GM12872 (cell line): Measurements from ENCODE around the gene CAP2.
A peak's percentile ranks its signal among the peaks of the same experiment; 100 is the strongest.

Experiments
- TF ChIP-seq, protein P1 (sequence below): IDR thresholded peaks from 3 replicates; pipeline ENCODE4 v1.5.1; 2011; ENCODE audit warnings: low read depth, mild to moderate bottlenecking, low read length, moderate library complexity; ENCODE audit not compliant: insufficient read depth

The CAP2 gene

DNA sequence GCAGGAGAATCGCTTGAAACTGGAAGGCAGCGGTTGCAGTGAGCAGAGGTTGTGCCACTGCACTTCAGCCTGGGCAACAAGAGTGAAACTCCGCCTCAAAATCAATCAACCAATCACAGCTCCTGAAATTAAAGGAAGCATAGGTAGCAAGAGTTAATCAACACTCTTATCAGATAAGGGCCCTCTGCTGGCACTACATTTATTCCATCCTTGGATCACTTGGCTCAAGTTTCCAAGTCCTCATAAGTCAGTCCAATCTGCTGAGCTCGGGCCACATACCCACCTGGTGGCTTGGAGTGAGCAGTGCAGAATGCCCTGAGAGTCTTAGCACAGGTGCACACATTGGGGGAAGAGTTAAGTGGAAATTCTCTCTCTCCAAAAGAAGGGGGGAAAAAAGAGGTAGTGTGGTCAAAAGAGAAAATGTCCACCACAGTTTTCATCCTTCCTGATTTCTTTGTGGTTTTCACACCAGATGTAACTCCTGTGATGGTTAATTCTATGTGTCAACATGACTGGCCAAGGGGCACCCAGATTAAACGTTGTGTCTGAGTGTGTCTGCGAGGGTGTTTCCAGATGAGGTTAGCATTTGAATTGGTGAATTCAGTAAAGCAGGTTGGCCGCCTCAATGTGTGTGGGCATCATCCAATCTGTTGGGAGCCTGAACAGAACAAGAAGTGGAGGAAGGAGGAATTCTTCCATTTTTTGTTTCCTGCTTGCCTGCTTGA, 192.5 kb downstream of the CAP2 start:
- TF ChIP-seq, protein P1, sequence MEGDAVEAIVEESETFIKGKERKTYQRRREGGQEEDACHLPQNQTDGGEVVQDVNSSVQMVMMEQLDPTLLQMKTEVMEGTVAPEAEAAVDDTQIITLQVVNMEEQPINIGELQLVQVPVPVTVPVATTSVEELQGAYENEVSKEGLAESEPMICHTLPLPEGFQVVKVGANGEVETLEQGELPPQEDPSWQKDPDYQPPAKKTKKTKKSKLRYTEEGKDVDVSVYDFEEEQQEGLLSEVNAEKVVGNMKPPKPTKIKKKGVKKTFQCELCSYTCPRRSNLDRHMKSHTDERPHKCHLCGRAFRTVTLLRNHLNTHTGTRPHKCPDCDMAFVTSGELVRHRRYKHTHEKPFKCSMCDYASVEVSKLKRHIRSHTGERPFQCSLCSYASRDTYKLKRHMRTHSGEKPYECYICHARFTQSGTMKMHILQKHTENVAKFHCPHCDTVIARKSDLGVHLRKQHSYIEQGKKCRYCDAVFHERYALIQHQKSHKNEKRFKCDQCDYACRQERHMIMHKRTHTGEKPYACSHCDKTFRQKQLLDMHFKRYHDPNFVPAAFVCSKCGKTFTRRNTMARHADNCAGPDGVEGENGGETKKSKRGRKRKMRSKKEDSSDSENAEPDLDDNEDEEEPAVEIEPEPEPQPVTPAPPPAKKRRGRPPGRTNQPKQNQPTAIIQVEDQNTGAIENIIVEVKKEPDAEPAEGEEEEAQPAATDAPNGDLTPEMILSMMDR = peak; percentile 40; the same call in 2 of the 3 replicates

DNA sequence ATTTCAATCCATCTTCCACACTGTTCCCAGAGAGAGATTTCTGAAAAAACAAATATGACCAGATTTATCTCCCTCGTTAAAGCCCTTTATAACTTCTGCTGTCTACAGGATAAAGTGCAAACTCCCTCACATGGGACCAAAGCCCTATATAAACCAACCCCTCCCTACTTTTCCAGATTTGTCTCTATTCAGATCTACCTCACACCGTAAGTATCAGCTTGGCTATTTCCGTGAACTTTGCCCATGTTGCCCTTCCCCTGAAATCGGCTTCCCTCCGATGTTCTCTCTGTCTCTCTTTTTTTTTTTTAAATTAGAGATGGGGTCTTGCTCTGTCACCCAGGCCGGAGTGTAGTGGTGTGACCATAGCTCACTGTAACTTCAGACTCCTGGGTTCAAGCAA, 194.6 kb downstream of the CAP2 start:
- TF ChIP-seq, protein P1 = no peak

DNA sequence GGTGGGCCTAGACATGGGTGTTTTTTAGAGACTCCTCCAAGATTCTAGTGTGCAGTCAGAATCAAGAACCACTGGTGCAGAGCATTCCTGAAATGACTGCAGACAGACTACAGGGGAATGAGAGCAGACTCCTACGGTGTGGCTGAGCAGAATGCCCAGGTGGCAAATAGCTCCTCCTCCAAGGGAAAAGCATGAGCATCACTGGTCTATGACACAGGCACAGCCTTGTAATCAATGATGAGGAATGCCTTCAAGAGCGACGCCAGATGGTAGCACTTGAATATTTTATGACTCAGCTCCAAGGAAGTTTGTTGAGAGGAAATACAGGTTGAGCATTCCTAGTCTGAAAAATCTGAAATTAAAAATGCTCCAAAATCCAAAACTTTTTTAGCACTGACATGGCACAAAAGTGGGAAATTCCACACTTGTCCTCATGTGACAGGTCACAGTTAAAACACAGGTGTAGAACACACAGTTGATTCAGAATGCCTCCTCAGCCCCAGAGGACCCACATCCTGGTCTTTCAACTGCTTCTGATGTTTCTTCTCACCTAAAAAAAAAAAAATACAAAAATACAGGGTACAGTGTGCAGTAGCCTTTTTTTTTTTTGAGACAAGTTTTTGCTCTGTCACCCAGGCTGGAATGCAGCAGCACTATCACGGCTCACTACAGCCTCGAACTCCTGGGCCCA, 196.2 kb downstream of the CAP2 start:
- TF ChIP-seq, protein P1 = no peak

DNA sequence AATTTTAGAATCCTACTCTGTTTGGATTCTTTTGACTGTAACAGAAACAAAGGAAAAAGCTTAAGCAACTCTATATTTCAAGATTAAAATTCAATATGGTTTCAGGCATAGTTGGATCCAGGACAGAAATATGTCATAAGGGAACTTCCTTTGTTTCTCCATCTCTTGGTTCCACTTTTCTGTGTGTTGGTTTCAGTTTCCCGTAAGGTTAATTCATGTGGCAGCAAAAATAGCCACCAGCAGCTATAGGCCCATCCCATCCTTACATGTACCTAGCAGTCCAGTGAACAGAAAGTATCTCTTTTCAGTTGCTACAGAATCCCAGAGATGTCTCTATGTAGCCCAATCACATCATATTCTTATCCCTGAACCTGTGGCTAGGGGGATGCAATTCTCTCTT, 197.9 kb downstream of the CAP2 start:
- TF ChIP-seq, protein P1 = no peak

DNA sequence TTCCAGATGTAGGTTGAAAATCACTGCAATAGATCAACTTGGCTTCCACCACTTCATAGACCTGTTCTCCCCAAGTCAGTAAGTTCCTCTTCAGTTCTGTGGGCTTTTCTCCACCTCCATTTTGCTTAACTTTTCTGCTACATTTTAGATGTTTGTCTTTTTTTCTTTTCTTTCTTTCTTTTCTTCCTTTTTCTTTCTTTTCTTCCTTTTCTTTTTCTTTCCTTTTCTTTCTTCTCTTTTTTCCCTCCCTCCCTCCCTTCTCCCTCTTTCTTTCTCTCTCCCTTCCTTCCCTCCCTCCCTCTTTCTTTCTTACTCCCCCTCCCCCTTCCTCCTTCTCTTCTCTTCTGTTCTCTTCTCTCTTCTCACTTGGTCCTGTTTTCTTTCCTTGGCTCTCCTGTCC, 199.9 kb downstream of the CAP2 start:
- TF ChIP-seq, protein P1 = no peak

DNA sequence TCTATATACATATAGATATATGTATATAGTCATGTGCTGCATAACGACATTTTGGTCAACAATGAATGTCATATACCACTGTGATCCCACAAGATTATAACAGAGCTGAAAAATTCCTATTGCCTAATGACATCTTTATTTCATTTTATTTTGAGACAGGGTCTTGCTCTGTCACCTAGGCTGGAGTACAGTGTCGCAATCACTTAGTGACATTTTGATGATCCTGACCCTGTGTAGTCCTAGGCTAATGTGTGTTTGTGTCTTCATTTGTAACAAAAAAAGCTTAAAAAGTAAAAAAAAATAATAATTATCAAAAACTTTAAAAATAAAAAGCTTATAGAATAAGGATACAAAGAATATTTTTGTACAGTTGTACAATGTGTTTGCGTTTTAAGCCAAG, 202.7 kb downstream of the CAP2 start:
- TF ChIP-seq, protein P1 = no peak

DNA sequence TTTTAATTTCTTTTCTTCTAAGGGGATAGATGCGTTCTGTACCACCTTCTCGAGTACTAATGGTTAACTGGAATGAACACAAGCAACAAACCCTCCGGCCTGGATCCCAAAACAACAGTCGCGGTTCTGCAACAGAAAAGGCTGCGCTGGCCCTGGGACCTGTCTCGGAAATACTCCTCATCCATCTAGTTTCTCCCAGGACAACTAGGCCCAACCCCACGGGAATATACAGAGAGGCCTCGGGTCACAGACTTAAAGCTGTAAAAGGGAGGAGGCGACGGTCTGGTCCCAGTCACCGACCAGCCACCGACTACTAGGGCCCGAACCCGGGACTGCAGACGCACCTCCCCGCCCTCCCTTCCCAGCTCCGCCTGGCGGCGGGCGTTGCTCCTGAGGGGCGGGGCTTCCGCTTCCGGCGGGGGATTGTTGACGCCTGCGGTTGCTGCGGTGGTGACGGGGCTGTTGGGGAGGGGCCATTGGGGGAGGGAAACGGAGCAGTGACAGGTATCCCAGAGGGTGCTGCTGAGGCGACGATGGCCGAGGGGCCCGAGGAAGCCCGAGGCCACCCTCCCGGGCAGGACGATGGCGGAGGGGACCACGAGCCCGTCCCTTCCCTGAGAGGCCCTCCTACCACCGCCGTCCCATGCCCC, 206.6 kb downstream of the CAP2 start, which contains the start of gene FAM8A1:
Gene FAM8A1, plus strand, starts transcription at position 426 of the 650 bp plus-strand sequence. Its CDS starts 108 bp downstream, at position 534.
- TF ChIP-seq, protein P1 = peak; percentile 35; the same call in 2 of the 3 replicates
